Measurements from ENCODE around the gene SSTR1.

SSTR1 gene

GRCh38 chr14:38243696-38244240, 36.1 kb downstream of the SSTR1 start:
- no peak for DNase-seq

- DNase-seq, result no peak
These were observed 40.8 kb downstream of the SSTR1 start for GRCh38 chr14:38248321-38249028.

DNA sequence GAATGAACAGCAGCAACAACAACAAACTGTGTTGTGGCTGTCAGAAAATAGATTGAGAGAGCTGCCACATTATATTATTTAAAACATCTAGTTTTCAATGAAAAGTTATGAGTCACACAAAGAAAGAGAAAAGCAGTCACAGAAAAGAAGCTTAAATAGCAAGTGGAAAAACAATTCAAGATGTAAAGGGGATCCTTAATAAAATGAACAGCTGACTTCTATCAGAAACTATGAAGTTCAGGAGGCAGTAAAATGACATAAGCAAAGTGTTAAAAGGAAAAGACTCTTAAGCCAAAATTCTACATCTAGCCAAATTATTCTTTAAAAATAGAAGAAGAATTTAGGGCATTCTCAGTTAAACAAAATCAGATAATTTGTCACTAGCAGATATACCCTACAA, 42.6 kb downstream of the SSTR1 start:
- DNase-seq, result no peak

DNA sequence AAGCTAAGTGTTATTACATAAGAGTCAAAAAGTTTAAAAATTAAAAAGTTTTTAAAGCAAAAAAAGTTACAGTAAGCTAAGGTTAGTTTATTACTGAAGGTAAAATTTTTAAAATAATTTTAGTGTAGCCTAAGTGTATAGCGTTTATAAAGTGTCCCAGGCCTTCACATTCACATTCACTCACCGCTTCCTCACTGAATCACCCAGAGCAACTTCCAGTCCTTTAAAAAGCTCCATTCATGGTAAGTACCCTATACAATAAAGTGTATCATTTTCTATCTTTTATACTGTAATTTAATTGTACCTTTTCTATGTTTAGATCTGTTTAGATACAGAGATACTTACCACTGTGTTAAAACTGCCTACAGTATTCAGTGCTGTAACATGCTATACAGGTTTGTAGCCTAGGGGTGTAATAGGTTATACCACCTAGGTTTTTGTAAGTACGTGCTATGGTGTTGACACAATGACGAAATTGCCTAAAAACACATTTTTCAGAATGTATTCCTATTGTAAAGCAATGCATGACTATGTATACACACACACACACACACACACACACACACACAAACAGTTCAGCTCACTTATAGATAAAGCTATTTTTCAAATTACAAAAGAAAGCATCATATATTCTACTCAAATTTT, 44.5 kb downstream of the SSTR1 start:
- no peak for DNase-seq

GRCh38 chr14:38253676-38254075, 46.0 kb downstream of the SSTR1 start:
- no peak for DNase-seq

GRCh38 chr14:38254571-38255407, 47.1 kb downstream of the SSTR1 start:
- DNase-seq, result no peak

- no peak for DNase-seq
These were observed 47.6 kb downstream of the SSTR1 start for GRCh38 chr14:38255408-38255672.

DNA sequence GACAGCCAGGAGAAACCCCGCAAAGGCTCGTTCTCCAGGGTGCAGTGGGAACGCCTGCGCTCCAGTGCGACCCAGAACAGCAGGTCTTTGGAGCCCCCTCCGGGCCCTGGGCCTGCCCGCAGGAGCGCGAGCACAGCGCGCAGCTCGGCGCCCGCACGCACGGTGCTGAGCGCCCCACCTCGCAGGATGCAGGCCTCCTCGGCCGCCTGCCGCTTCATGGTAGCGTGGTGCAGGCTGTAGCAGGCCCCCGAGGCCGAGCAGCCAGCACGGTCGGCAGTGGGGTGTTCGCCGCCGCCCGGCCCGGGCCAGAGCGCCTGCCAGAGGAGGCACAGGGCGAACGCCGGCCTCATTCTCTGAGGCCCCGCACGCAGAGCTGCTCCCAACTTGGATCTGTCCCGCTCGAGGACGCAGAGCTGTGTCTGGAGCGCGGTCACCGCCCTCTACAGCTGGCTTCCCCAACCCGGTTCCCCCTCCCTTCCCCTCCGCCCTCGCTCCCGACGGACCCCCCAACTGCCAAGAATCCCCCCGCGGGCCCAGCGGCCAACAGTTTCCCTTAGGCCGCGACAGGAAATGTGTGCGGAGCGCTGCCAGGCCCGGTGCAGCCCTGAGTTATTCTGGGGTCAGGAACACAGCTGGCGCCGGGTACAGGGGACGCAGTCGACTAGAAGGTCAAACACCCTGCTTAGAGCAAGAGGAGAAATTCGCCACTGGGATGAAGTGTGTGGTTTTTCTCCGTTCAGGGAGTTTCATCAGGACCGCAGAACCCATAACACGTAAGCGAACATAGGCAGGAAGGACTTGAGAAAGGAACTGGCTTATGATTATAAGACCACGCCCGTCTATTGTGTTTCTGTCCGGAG, 48.2 kb downstream of the SSTR1 start, which contains the start of gene CLEC14A:
TSS of gene CLEC14A (minus strand) at position 421 of the 860 bp plus-strand sequence. CDS start at position 350, 71 bp downstream.
- no peak for DNase-seq

GRCh38 chr14:38256533-38256840, 48.8 kb downstream of the SSTR1 start:
- no peak for DNase-seq

- no peak for DNase-seq
These were observed 49.8 kb downstream of the SSTR1 start for GRCh38 chr14:38257507-38257906.

- DNase-seq, result no peak
These were observed 53.9 kb downstream of the SSTR1 start for GRCh38 chr14:38261620-38262019.
